Keratinocyte (primary cell): ENCODE data around the gene SPACA1. TPM values are rescaled to one million over a fixed set of nuclear protein-coding genes. Genes with fewer than 3 reads are reported as not detected.

ENCODE experiments used
- DNase-seq: peaks from one replicate; pipeline ENCODE4 v3.0.0-alpha.2; 2011; ENCODE audit warnings: low read depth, missing footprints, low spot score
- FAIRE-seq: peaks from 2 replicates; lab custom pipeline; 2011; peaks lifted over from hg19 to GRCh38; lab: Jason Lieb, UNC
- H2AFZ ChIP-seq: 2 replicates; pipeline ENCODE4 v1.6.0; 2012; ENCODE audit warnings: low read length, control low read depth, inconsistent platforms; ENCODE audit not compliant: control insufficient read depth
- H3K27ac ChIP-seq: 2 replicates; pipeline ENCODE4 v1.5.1; 2011; ENCODE audit warnings: low read length; ENCODE audit not compliant: control insufficient read depth, insufficient read depth
- H3K27me3 ChIP-seq: 3 replicates; pipeline ENCODE4 v1.6.0; 2011; ENCODE audit warnings: low read length; ENCODE audit not compliant: control insufficient read depth, insufficient read depth; ENCODE audit errors: extremely low read depth
- H3K36me3 ChIP-seq, 2 experiments: 2 replicates in 1 of 2; 3 replicates in 1 of 2; pipeline ENCODE4 v1.5.1; 2011; ENCODE audit warnings: low read length in 2 of 2, mild to moderate bottlenecking in 1 of 2; ENCODE audit not compliant: control insufficient read depth in 2 of 2, insufficient read depth in 2 of 2; ENCODE audit errors: extremely low read depth in 1 of 2
- H3K4me1 ChIP-seq: 3 replicates; pipeline ENCODE4 v1.5.1; 2011; ENCODE audit warnings: low read length; ENCODE audit not compliant: control insufficient read depth, insufficient read depth; ENCODE audit errors: extremely low read depth
- H3K4me2 ChIP-seq: 3 replicates; pipeline ENCODE4 v1.6.0; 2011; ENCODE audit warnings: low read depth, low read length; ENCODE audit not compliant: control insufficient read depth, insufficient read depth; ENCODE audit errors: extremely low read depth
- H3K4me3 ChIP-seq, 3 experiments: fragments of 200-600 bp in 1 of 3; sonication (generic) in 1 of 3; 2 replicates in 2 of 3; 3 replicates in 1 of 3; pipeline ENCODE4 v1.5.1; 2011 to 2016; ENCODE audit warnings: low read length in 3 of 3, mild to moderate bottlenecking in 3 of 3, control low read depth in 2 of 3, inconsistent platforms in 1 of 3, low read depth in 1 of 3, mixed read lengths in 1 of 3, mixed run types in 1 of 3, moderate library complexity in 1 of 3; ENCODE audit not compliant: control insufficient read depth in 2 of 3, insufficient read depth in 2 of 3; ENCODE audit errors: extremely low read depth in 1 of 3
- H3K79me2 ChIP-seq: 2 replicates; pipeline ENCODE4 v1.6.0; 2012; ENCODE audit warnings: low read length; ENCODE audit not compliant: control insufficient read depth, insufficient read depth
- H3K9ac ChIP-seq: 3 replicates; pipeline ENCODE4 v1.6.0; 2011; ENCODE audit warnings: low read length; ENCODE audit not compliant: control insufficient read depth, insufficient read depth; ENCODE audit errors: extremely low read depth
- H3K9me1 ChIP-seq: 3 replicates; pipeline ENCODE4 v1.6.0; 2011; ENCODE audit warnings: low read length; ENCODE audit not compliant: control insufficient read depth, insufficient read depth; ENCODE audit errors: extremely low read depth
- H3K9me3 ChIP-seq: 2 replicates; pipeline ENCODE4 v1.5.1; 2012; ENCODE audit warnings: low read depth, low read length; ENCODE audit not compliant: control insufficient read depth
- H4K20me1 ChIP-seq: 3 replicates; pipeline ENCODE4 v1.6.0; 2011; ENCODE audit warnings: low read length; ENCODE audit not compliant: control insufficient read depth, insufficient read depth; ENCODE audit errors: extremely low read depth
- EZH2 ChIP-seq: IDR thresholded peaks from one replicate; pipeline ENCODE4 v1.6.1; 2012; ENCODE audit warnings: inconsistent platforms, mild to moderate bottlenecking, low read length, moderate library complexity
- dilution Hi-C: fragments of 300-500 bp; cut with MboI; formaldehyde crosslinking; loops from one replicate; pipeline ENCODE4 v1.7.0; 2020; ENCODE audit warnings: low sequenced_read_pairs; ENCODE audit not compliant: extremely low pct_ligation_motif_present
- polyA plus RNA-seq, 5 experiments: library from polyadenylated mRNA; depleted of rRNA in 3 of 5; stranded (reverse) in 3 of 5; stranded (forward) in 1 of 5; unstranded in 1 of 5; fragments of >200 nt; gene quantifications; 1 replicate in 1 of 5; 2 replicates in 3 of 5; 3 replicates in 1 of 5; pipeline versions ENCODE4 v1.2.1 to v1.2.3, GENCODE V29; 2011 to 2012; ENCODE audit warnings: missing spikeins in 2 of 5, low read depth in 1 of 5, low replicate concordance in 1 of 5
- TF ChIP-seq, protein P1 (sequence below), 3 experiments: IDR thresholded peaks in 1 of 3; conservative IDR thresholded peaks in 1 of 3; optimal IDR thresholded peaks in 1 of 3; 2 replicates in 2 of 3; 3 replicates in 1 of 3; pipeline versions ENCODE3 to v1.5.1; 2011; ENCODE audit warnings: low read length in 3 of 3, mild to moderate bottlenecking in 3 of 3, moderate library complexity in 2 of 3, control low read depth in 1 of 3, inconsistent platforms in 1 of 3; ENCODE audit not compliant: insufficient read depth in 2 of 3; ENCODE audit errors: extremely low read depth in 1 of 3

The SPACA1 gene
- polyA plus RNA-seq, 1 donor (not counting 4 experiments of a cell fraction or from before 2014, with no cell fraction given) = not detected

DNA sequence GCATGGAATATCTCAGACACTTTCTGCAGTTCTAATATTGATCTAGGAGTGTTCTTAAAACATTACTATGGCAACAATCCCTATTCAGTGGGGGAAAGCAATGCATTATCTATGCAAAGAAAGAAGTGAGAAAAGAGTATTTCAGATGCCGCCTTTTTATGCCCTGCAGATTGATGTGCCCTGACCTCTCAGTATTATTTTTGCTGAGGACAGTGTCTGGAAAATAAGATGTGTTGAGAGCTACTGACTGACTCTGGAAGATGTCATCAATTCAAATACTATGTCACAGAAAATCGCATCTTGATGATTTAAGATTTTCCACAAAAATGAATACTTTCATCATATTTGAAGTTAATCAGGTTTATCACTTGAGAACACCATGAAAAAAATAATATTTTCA lies 22.9 kb upstream of the SPACA1 start:
- H3K27ac ChIP-seq = no peak overlapping the region

DNA sequence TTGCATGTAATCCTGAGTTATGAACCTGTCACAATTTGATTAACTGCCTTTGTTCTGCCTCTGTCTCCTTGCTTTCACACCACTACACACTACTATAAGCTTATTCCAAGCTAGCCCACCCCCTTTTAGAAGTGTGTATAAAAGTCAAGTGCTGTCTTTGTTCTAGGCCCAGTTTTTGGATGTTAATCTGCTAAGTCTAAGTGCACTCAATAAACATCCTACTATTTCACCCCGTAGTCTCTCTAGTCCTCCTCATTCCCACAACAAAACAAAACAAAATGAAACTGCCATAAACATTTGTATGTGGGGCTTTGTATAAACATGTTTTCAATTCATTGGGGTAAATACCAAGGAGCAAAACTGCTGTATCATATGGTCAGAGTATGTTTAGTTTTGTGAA lies 16.1 kb upstream of the SPACA1 start:
- Histone ChIP-seq H3K9me3 (peaks cover 2% of the 10 kb centered on the region), H3K4me2 (no peak overlapping the region), H3K27me3 (no peaks in the 10 kb centered on the region), H3K36me3 (no peaks in the 10 kb centered on the region), H3K79me2 (no peaks in the 10 kb centered on the region), H3K4me1 (no peaks in the 10 kb centered on the region), H3K27ac (no peak overlapping the region), H3K9ac (no peak overlapping the region), H3K4me3 (no peak overlapping the region), H3K9me1 (no peaks in the 10 kb centered on the region), H2AFZ (no peak overlapping the region), H4K20me1 (no peaks in the 10 kb centered on the region)
- no peak for FAIRE-seq
- no peak for TF ChIP-seq EZH2
- TF ChIP-seq, protein P1, sequence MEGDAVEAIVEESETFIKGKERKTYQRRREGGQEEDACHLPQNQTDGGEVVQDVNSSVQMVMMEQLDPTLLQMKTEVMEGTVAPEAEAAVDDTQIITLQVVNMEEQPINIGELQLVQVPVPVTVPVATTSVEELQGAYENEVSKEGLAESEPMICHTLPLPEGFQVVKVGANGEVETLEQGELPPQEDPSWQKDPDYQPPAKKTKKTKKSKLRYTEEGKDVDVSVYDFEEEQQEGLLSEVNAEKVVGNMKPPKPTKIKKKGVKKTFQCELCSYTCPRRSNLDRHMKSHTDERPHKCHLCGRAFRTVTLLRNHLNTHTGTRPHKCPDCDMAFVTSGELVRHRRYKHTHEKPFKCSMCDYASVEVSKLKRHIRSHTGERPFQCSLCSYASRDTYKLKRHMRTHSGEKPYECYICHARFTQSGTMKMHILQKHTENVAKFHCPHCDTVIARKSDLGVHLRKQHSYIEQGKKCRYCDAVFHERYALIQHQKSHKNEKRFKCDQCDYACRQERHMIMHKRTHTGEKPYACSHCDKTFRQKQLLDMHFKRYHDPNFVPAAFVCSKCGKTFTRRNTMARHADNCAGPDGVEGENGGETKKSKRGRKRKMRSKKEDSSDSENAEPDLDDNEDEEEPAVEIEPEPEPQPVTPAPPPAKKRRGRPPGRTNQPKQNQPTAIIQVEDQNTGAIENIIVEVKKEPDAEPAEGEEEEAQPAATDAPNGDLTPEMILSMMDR (optimal IDR thresholded peaks at IDR 0.05 in 1 of 3, IDR thresholded peaks at IDR 0.05 in 1 of 3, conservative IDR thresholded peaks at IDR 0.05 in 1 of 3; ENCODE audit: extremely low read depth in 1 of 3, insufficient read depth in 2 of 3, low read length in 3 of 3) = no peak
- dilution Hi-C loops = no loop called here
- DNase-seq = no peak

More for the DNA sequence above, 22.9 kb upstream of the SPACA1 start:
- Histone ChIP-seq H3K36me3 (no peaks in the 10 kb centered on the region), H4K20me1 (no peaks in the 10 kb centered on the region), H3K9me1 (no peaks in the 10 kb centered on the region), H3K27me3 (no peaks in the 10 kb centered on the region), H3K9ac (no peak overlapping the region), H3K4me3 (no peak overlapping the region), H3K79me2 (no peaks in the 10 kb centered on the region), H2AFZ (no peak overlapping the region), H3K4me1 (no peaks in the 10 kb centered on the region), H3K9me3 (no peaks in the 10 kb centered on the region), H3K4me2 (no peak overlapping the region)
- TF ChIP-seq EZH2 = no peak
- TF ChIP-seq, protein P1 (optimal IDR thresholded peaks at IDR 0.05 in 1 of 3, IDR thresholded peaks at IDR 0.05 in 1 of 3, conservative IDR thresholded peaks at IDR 0.05 in 1 of 3; ENCODE audit: extremely low read depth in 1 of 3, insufficient read depth in 2 of 3, low read length in 3 of 3) = no peak
- FAIRE-seq (no peak), DNase-seq (no peak)
- dilution Hi-C loops = no loop called here
